Activated CD4-positive, alpha-beta T cell treated with anti-CD3 and anti-CD28 coated beads, Interleukin-2, amount 10 ng/mL, durations not matched to agents 7 days and 5 days (primary cell): ENCODE data around the gene PACSIN1. TPM values are rescaled to one million over a fixed set of nuclear protein-coding genes. Genes with fewer than 3 reads are reported as not detected.
"Not testable (repeated sequence)": the region's sequence is repeated elsewhere in the genome, so short reads cannot be mapped to it uniquely, and the experiment has no call there.

Experiments used
- CTCF ChIA-PET: fragments of 350-600 bp; sonication (Branson Sonifier 250); formaldehyde crosslinking; loops from one replicate; lab custom pipeline; 2021; ENCODE audit warnings: antibody characterized with exemption; lab: Charles Lee
- POLR2A ChIA-PET: fragments of 350-600 bp; sonication (Branson Sonifier 250); formaldehyde crosslinking; loops from one replicate; lab custom pipeline; 2021; ENCODE audit warnings: antibody characterized with exemption; lab: Charles Lee
- DNase-seq: peaks from one replicate; pipeline ENCODE4 v3.0.0-alpha.2; 2020
- H3K27ac Mint-ChIP-seq: one replicate; pipeline ENCODE4 v1.8.0; 2021; ENCODE audit warnings: mild to moderate bottlenecking, moderate library complexity, mixed read lengths
- H3K27me3 Mint-ChIP-seq: one replicate; pipeline ENCODE4 v1.8.0; 2021; ENCODE audit warnings: mixed read lengths
- H3K36me3 Mint-ChIP-seq: one replicate; pipeline ENCODE4 v1.8.0; 2021; ENCODE audit warnings: low read depth, mixed read lengths
- H3K4me1 Mint-ChIP-seq: one replicate; pipeline ENCODE4 v1.8.0; 2021; ENCODE audit warnings: mixed read lengths
- H3K4me3 Mint-ChIP-seq: one replicate; pipeline ENCODE4 v1.8.0; 2021; ENCODE audit warnings: mild to moderate bottlenecking, moderate library complexity, mixed read lengths
- H3K9me3 Mint-ChIP-seq: one replicate; pipeline ENCODE4 v1.8.0; 2021; ENCODE audit warnings: mixed read lengths
- total RNA-seq, 2 experiments: library from RNA; stranded (reverse); gene quantifications; one replicate each; pipeline ENCODE4 v1.2.3, GENCODE V29; 2021

PACSIN1 gene
- total RNA-seq, 2 experiments from 2014 or later, result 1.6 to 1.7 TPM

- ChIA-PET POLR2A (no interaction called here), CTCF (no interaction called here)
- Mint-ChIP-seq H3K36me3 (no peaks in the 10 kb centered on the region), H3K4me1 (no peaks in the 10 kb centered on the region), H3K9me3 (peaks cover 4% of the 10 kb centered on the region), H3K27me3 (no peaks in the 10 kb centered on the region), H3K4me3 (no peak overlapping the region), H3K27ac (no peak overlapping the region)
- no peak for DNase-seq
These were observed 11.0 kb downstream of the PACSIN1 start for GRCh38 chr6:34476921-34477320.

- no peak for DNase-seq
- Mint-ChIP-seq H3K27ac (no peak overlapping the region), H3K4me3 (no peak overlapping the region), H3K27me3 (no peaks in the 10 kb centered on the region), H3K4me1 (peaks cover under 1% of the 10 kb centered on the region), H3K36me3 (no peaks in the 10 kb centered on the region), H3K9me3 (peaks cover 4% of the 10 kb centered on the region)
- ChIA-PET CTCF (no interaction called here), POLR2A (no interaction called here)
These were observed 12.9 kb downstream of the PACSIN1 start for GRCh38 chr6:34478796-34479195.

GRCh38 chr6:34483781-34484180 lies 17.9 kb downstream of the PACSIN1 start:
- H3K4me1 Mint-ChIP-seq, result peaks cover 40% of the 10 kb centered on the region
- CTCF ChIA-PET, result interaction anchor here (0.7 to 1.7 kb wide), 4 partner anchors 18 to 752 kb away, joined by 3 to 4 read pairs (median 3); partner anchors contain the start of gene PACSIN1
- H3K27ac Mint-ChIP-seq, H3K27me3 Mint-ChIP-seq, H3K36me3 Mint-ChIP-seq, H3K4me3 Mint-ChIP-seq, POLR2A ChIA-PET, H3K9me3 Mint-ChIP-seq, DNase-seq: not testable (repeated sequence)

- Mint-ChIP-seq H3K36me3 (no peaks in the 10 kb centered on the region), H3K9me3 (no peaks in the 10 kb centered on the region), H3K4me1 (peaks cover 40% of the 10 kb centered on the region), H3K27me3 (no peaks in the 10 kb centered on the region), H3K4me3 (no peak overlapping the region), H3K27ac (peak overlapping the region; percentile 22)
- POLR2A ChIA-PET, result no interaction called here
- no peak for DNase-seq
- CTCF ChIA-PET, result no interaction called here
These were observed 18.5 kb downstream of the PACSIN1 start for GRCh38 chr6:34484391-34484790.

GRCh38 chr6:34484899-34485298 lies 19.0 kb downstream of the PACSIN1 start:
- Mint-ChIP-seq H3K4me1 (peaks cover 40% of the 10 kb centered on the region), H3K9me3 (no peaks in the 10 kb centered on the region), H3K4me3 (peak overlapping the region; percentile 43), H3K36me3 (no peaks in the 10 kb centered on the region), H3K27me3 (no peaks in the 10 kb centered on the region), H3K27ac (peak overlapping the region; percentile 83)
- ChIA-PET POLR2A (no interaction called here), CTCF (no interaction called here)
- DNase-seq, result peak; percentile 66

GRCh38 chr6:34485321-34486060 lies 19.6 kb downstream of the PACSIN1 start:
- Mint-ChIP-seq H3K9me3 (no peaks in the 10 kb centered on the region), H3K4me1 (peaks cover 40% of the 10 kb centered on the region), H3K27me3 (no peaks in the 10 kb centered on the region), H3K36me3 (no peaks in the 10 kb centered on the region), H3K4me3 (peak overlapping the region; percentile 43), H3K27ac (peak overlapping the region; percentile 83)
- no peak for DNase-seq
- POLR2A ChIA-PET, result no interaction called here
- CTCF ChIA-PET, result no interaction called here

GRCh38 chr6:34486106-34486740 lies 20.3 kb downstream of the PACSIN1 start:
- H3K4me1 Mint-ChIP-seq, result peaks cover 40% of the 10 kb centered on the region
- CTCF ChIA-PET, result interaction anchor here (0.5 kb wide), 1 partner anchor 264 kb away, joined by 3 read pairs; no protein-coding TSS in a partner anchor
- peak; percentile 22 for DNase-seq
- POLR2A ChIA-PET, result no interaction called here
- H3K9me3 Mint-ChIP-seq, result no peaks in the 10 kb centered on the region
- peak overlapping the region; percentile 83 for H3K27ac Mint-ChIP-seq
- H3K4me3 Mint-ChIP-seq, result peak overlapping the region; percentile 28
- no peaks in the 10 kb centered on the region for H3K27me3 Mint-ChIP-seq
- H3K36me3 Mint-ChIP-seq, result no peaks in the 10 kb centered on the region

GRCh38 chr6:34486886-34487285 lies 21.0 kb downstream of the PACSIN1 start:
- H3K36me3 Mint-ChIP-seq, DNase-seq, POLR2A ChIA-PET, H3K27ac Mint-ChIP-seq, CTCF ChIA-PET, H3K4me3 Mint-ChIP-seq, H3K9me3 Mint-ChIP-seq, H3K27me3 Mint-ChIP-seq: not testable (repeated sequence)
- H3K4me1 Mint-ChIP-seq, result peaks cover 40% of the 10 kb centered on the region

- POLR2A ChIA-PET, result no interaction called here
- CTCF ChIA-PET, result interaction anchor here (0.9 kb wide), 1 partner anchor 29 kb away, joined by 3 read pairs; no protein-coding TSS in a partner anchor
These were observed 21.7 kb downstream of the PACSIN1 start for GRCh38 chr6:34487536-34487935.

GRCh38 chr6:34489207-34489805 lies 23.4 kb downstream of the PACSIN1 start:
- ChIA-PET CTCF (interaction anchor here (0.6 to 1.4 kb wide), 6 partner anchors 14 to 1247 kb away, joined by 3 to 4 read pairs (median 4); no protein-coding TSS in a partner anchor), POLR2A (no interaction called here)
- Mint-ChIP-seq H3K9me3 (no peaks in the 10 kb centered on the region), H3K36me3 (no peaks in the 10 kb centered on the region), H3K27me3 (no peaks in the 10 kb centered on the region), H3K4me1 (peaks cover 35% of the 10 kb centered on the region), H3K27ac (no peak overlapping the region), H3K4me3 (no peak overlapping the region)
- DNase-seq, result no peak

More at GRCh38 chr6:34487536-34487935, 21.7 kb downstream of the PACSIN1 start:
- H3K4me1 Mint-ChIP-seq, result peaks cover 40% of the 10 kb centered on the region
- no peaks in the 10 kb centered on the region for H3K36me3 Mint-ChIP-seq
- no peak overlapping the region for H3K4me3 Mint-ChIP-seq
- DNase-seq, result no peak
- no peak overlapping the region for H3K27ac Mint-ChIP-seq
- no peaks in the 10 kb centered on the region for H3K9me3 Mint-ChIP-seq
- no peaks in the 10 kb centered on the region for H3K27me3 Mint-ChIP-seq

- CTCF ChIA-PET, result no interaction called here
- POLR2A ChIA-PET, result no interaction called here
- H3K4me3 Mint-ChIP-seq, result no peak overlapping the region
- DNase-seq, result no peak
- H3K36me3 Mint-ChIP-seq, result no peaks in the 10 kb centered on the region
- peaks cover 22% of the 10 kb centered on the region for H3K4me1 Mint-ChIP-seq
- no peaks in the 10 kb centered on the region for H3K9me3 Mint-ChIP-seq
- no peaks in the 10 kb centered on the region for H3K27me3 Mint-ChIP-seq
- no peak overlapping the region for H3K27ac Mint-ChIP-seq
These were observed 24.7 kb downstream of the PACSIN1 start for GRCh38 chr6:34490390-34491090.

- peaks cover 17% of the 10 kb centered on the region for H3K4me1 Mint-ChIP-seq
- ChIA-PET CTCF (no interaction called here), POLR2A (no interaction called here)
- H3K36me3 Mint-ChIP-seq, result no peaks in the 10 kb centered on the region
- no peak overlapping the region for H3K27ac Mint-ChIP-seq
- DNase-seq, result no peak
- no peak overlapping the region for H3K4me3 Mint-ChIP-seq
- H3K9me3 Mint-ChIP-seq, result no peaks in the 10 kb centered on the region
- H3K27me3 Mint-ChIP-seq, result no peaks in the 10 kb centered on the region
These were observed 25.2 kb downstream of the PACSIN1 start for GRCh38 chr6:34491091-34491430.
